ACC112 (cell line): ENCODE measurements around the gene HES7.

ENCODE experiments used
- H2AFZ ChIP-seq: fragments of 200-600 bp; sonication (generic); one replicate; pipeline ENCODE4 v1.6.0; 2017; ENCODE audit warnings: antibody characterized with exemption, low read length; ENCODE audit not compliant: unreplicated experiment
- H3K27ac ChIP-seq: fragments of 200-600 bp; sonication (generic); 2 replicates; pipeline ENCODE4 v1.5.1; 2014; ENCODE audit warnings: low read depth, mild to moderate bottlenecking, antibody characterized with exemption, low read length, moderate library complexity
- H3K27me3 ChIP-seq: fragments of 200-600 bp; sonication (generic); 2 replicates; pipeline ENCODE4 v1.6.1; 2014; ENCODE audit warnings: mild to moderate bottlenecking, antibody characterized with exemption, low read length, moderate library complexity, mixed read lengths; ENCODE audit not compliant: insufficient read depth
- H3K36me3 ChIP-seq: fragments of 200-600 bp; sonication (generic); 2 replicates; pipeline ENCODE4 v1.6.1; 2016; ENCODE audit warnings: mild to moderate bottlenecking, antibody characterized with exemption, low read length, moderate library complexity, mixed read lengths; ENCODE audit not compliant: insufficient read depth
- H3K4me1 ChIP-seq: fragments of 200-600 bp; sonication (generic); one replicate; pipeline ENCODE4 v1.6.1; 2016; ENCODE audit warnings: low read length, mixed read lengths; ENCODE audit not compliant: insufficient read depth, unreplicated experiment, control insufficient read depth
- H3K4me3 ChIP-seq: fragments of 200-600 bp; sonication (generic); 2 replicates; pipeline ENCODE4 v1.5.1; 2014; ENCODE audit warnings: mild to moderate bottlenecking, low read depth, low read length
- H3K79me2 ChIP-seq: fragments of 200-600 bp; sonication (generic); one replicate; pipeline ENCODE4 v1.6.0; 2016; ENCODE audit warnings: low read length; ENCODE audit not compliant: control insufficient read depth, unreplicated experiment, insufficient read depth

HES7 gene

DNA sequence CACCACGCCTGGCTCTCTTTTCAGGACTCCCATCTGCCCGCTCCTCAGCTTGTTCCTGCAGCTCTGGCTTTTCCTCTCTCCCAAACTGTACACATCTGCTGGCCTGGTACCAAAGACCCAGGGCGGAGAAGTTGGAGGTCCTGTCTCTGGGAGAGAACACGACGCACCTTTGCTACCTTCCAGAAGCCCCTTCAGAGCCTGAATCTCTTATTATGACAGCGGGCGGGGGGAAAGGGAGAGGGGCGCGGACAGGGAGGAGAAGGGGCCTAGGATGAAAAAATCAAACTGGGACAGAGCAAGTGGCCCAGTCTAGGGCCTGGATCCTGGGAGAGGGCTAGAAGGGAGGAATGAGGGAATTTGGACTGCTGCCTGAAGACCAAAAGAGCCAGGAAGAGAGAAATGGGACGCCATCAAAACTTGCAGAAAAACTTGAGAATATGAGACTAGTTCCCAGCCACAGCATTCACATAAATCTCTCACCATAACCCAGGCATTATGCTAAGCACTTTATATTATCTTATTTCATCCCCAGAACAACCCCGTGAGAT lies 30.8 kb upstream of the HES7 start:
- Histone ChIP-seq H3K27ac (peak overlapping the region; percentile 99), H3K27me3 (no peaks in the 10 kb centered on the region), H3K79me2 (peaks cover 54% of the 10 kb centered on the region), H2AFZ (no peak overlapping the region), H3K36me3 (peaks cover 14% of the 10 kb centered on the region; the same call in 1 of the 2 replicates), H3K4me1 (peaks cover 27% of the 10 kb centered on the region), H3K4me3 (peak overlapping the region; percentile 99)

DNA sequence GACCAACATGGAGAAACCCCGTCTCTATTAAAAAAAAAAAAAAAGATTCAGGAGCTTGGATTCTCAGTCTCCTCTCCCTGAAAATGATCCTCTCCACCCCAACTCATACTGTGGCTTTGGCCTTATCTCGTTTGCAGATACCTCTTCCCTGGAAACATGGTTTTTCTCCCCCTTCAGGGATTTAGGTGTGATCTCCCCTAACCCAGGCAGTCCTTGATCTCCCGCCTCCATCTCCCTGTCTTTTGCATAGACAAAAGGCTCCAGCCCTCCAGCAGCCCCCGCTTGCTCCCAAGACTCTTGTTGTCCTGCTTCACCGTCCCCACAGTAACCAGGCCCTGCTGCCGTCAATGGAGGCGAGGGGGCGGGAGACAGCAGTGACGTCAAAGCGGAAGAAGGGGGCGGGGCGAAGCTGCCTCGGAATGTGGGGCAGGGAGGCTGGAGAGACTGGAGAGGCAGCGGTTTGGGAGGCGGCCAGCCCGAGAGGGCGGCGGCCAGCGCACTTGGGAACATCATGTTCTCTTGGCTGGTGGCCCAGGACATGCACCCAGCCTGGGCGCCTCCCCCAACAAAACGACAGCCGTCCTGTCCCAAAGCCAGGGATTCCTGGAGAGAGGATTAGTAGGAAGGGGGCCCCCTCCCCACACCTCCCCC lies 30.2 kb upstream of the HES7 start:
- H3K27ac ChIP-seq, result peak overlapping the region; percentile 99
- peaks cover 57% of the 10 kb centered on the region for H3K79me2 ChIP-seq
- H3K4me1 ChIP-seq, result peaks cover 27% of the 10 kb centered on the region

DNA sequence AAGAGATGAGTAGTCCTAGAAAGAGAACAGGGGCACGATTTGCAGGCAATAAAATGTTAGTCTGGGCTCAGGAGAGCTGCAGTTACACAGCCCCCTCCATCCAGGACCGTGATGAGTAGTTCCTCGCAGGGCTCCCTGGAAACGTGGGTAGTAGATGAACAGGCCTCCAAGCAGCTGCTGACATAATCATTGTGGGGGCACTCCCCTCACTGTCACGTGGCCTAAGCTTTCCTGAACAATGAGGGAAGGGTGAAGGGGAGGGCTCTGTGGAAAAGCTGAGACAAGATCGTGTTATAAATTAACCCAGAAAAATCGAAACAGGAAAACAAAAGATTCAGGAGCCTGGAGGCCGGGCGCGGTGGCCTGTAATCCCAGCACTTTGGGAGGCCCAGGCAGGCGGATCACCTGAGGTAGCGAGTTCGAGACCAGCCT lies 29.6 kb upstream of the HES7 start:
- peak overlapping the region; percentile 89 for H3K4me3 ChIP-seq
- peaks cover 21% of the 10 kb centered on the region; the same call in 1 of the 2 replicates for H3K36me3 ChIP-seq
- no peaks in the 10 kb centered on the region for H3K27me3 ChIP-seq
- no peak overlapping the region for H2AFZ ChIP-seq
- peaks cover 57% of the 10 kb centered on the region for H3K79me2 ChIP-seq
- peak overlapping the region; percentile 99 for H3K27ac ChIP-seq
- H3K4me1 ChIP-seq, result peaks cover 27% of the 10 kb centered on the region

More for the DNA sequence above, 30.2 kb upstream of the HES7 start:
- Histone ChIP-seq H3K27me3 (no peaks in the 10 kb centered on the region), H3K36me3 (peaks cover 19% of the 10 kb centered on the region; the same call in 1 of the 2 replicates), H2AFZ (no peak overlapping the region), H3K4me3 (peak overlapping the region; percentile 99)

DNA sequence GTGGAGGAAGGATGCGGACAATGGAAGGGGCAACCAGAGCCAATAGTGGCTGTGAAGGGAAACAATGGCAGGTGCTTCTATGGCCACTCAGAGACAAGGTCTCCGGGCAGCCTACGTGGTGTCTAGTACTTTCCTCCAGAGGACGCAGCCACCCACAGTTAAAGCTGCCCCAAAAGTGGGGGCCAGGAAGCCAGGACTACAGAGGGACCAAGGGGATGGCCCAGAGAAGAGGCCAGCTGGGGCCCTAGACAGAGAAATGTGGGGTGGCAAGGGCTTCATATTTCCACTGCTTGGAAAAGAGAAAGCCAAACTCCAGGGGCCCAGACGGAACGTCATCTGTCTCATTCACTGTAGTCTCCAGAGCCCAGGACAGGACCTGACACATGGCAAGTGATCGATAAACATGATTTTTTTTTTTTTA lies 29.1 kb upstream of the HES7 start:
- Histone ChIP-seq H2AFZ (no peak overlapping the region), H3K27ac (peak overlapping the region; percentile 99), H3K27me3 (no peaks in the 10 kb centered on the region), H3K36me3 (peaks cover 26% of the 10 kb centered on the region; the same call in 1 of the 2 replicates), H3K4me1 (peaks cover 27% of the 10 kb centered on the region), H3K4me3 (peak overlapping the region; percentile 89), H3K79me2 (peaks cover 57% of the 10 kb centered on the region)

DNA sequence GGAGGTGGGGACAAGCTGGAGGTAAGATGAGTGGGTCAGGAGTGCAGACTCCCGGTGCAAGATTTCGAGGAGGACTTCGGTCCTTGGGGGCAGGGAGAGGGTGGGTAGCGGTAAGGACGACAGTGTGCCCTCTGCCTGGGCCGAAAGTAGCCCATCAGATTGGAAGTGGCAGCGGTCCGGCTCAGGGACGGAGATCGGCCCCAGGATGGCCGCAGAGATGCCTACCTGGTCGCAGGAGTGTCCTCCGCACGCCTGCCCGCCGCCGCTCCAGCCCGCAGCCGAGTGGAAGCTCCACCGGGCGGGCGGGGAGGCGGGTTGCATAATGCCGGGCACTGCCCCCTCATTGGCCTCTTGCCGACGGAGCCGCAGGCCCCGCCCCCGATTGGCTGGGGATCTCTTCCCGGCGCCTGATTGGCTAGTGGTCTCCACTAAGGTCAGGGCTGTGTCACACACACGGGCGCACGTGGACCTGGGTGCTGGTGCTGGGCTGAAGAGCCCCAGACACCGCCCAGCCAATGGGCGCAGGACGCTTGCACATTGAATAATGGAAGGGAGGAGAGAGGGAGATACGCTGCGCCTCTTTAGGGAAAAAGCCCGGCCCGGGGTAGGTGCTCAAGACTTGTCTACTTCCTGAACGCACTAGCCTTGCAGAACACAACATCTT lies 28.3 kb upstream of the HES7 start, which contains the start of gene PER1:
TSS of gene PER1 (minus strand) at position 293 of the 664 bp plus-strand sequence. CDS start 1,698 bp downstream, outside the sequence.
- peak within 1 kb of the TSS; percentile 89 for H3K4me3 ChIP-seq
- peak within 1 kb of the TSS; percentile 99 for H3K27ac ChIP-seq
- H2AFZ ChIP-seq, result no peak within 1 kb of the TSS
- H3K36me3 ChIP-seq, result peaks cover 32% of the 10 kb centered on the region; the same call in 1 of the 2 replicates
- H3K27me3 ChIP-seq, result no peaks in the 10 kb centered on the region
- peaks cover 27% of the 10 kb centered on the region for H3K4me1 ChIP-seq
- peaks cover 57% of the 10 kb centered on the region for H3K79me2 ChIP-seq

DNA sequence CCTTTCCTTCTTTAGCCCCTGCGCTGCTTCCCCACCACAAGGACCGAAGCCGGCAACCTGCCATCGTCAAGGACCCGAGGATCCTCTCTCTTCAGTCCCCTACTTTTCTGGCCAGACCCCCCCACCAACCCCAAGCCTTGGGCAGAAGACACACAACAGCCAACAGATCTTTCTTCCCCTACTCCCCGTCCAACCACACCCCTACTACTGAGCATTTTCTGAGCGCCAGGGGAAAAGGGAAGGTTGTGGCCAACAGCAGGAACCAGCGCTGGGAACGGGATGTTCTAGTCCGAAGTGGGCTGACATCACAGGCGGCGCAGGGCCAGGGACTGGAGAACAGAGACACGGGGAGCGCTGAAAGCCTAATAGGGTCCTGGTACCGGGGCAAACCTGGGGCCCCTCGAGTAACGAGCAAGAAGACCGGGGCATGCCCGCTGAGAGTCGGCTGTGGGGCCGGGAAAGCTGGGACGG lies 27.8 kb upstream of the HES7 start:
- H3K36me3 ChIP-seq, result peaks cover 37% of the 10 kb centered on the region; the same call in 1 of the 2 replicates
- peaks cover 57% of the 10 kb centered on the region for H3K79me2 ChIP-seq
- H3K27ac ChIP-seq, result peak overlapping the region; percentile 99
- peaks cover 22% of the 10 kb centered on the region for H3K4me1 ChIP-seq
- no peaks in the 10 kb centered on the region for H3K27me3 ChIP-seq
- H2AFZ ChIP-seq, result no peak overlapping the region
- H3K4me3 ChIP-seq, result peak overlapping the region; percentile 89

DNA sequence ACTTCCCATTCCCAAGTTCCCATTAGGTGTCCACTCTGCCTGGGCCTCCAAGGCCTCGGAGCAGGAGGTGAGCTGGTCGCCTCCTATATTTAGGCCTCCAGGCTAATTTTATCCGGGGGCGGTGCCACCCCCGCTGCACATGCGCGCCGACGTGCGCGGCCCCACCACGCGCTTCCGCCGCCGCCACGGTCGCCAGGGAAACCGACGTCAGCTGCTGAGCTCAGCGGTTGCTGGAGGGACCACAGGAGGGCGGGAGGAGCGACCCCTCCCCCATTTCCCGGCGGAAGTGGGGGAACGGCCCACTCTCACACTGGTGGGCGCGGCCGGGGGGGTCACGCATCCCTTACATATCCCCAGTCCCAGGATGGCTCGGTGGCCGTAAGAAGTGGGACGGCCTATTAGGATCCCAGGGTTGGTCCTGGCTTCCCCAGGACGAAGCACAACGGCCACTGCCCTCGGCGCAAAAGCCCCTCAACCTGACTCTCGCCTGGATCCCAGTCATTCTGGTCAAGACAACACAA lies 27.3 kb upstream of the HES7 start:
- H2AFZ ChIP-seq, result no peak overlapping the region
- no peaks in the 10 kb centered on the region for H3K27me3 ChIP-seq
- H3K36me3 ChIP-seq, result peaks cover 42% of the 10 kb centered on the region; the same call in 1 of the 2 replicates
- peaks cover 57% of the 10 kb centered on the region for H3K79me2 ChIP-seq
- H3K4me3 ChIP-seq, result peak overlapping the region; percentile 89
- peaks cover 22% of the 10 kb centered on the region for H3K4me1 ChIP-seq
- H3K27ac ChIP-seq, result peak overlapping the region; percentile 99

DNA sequence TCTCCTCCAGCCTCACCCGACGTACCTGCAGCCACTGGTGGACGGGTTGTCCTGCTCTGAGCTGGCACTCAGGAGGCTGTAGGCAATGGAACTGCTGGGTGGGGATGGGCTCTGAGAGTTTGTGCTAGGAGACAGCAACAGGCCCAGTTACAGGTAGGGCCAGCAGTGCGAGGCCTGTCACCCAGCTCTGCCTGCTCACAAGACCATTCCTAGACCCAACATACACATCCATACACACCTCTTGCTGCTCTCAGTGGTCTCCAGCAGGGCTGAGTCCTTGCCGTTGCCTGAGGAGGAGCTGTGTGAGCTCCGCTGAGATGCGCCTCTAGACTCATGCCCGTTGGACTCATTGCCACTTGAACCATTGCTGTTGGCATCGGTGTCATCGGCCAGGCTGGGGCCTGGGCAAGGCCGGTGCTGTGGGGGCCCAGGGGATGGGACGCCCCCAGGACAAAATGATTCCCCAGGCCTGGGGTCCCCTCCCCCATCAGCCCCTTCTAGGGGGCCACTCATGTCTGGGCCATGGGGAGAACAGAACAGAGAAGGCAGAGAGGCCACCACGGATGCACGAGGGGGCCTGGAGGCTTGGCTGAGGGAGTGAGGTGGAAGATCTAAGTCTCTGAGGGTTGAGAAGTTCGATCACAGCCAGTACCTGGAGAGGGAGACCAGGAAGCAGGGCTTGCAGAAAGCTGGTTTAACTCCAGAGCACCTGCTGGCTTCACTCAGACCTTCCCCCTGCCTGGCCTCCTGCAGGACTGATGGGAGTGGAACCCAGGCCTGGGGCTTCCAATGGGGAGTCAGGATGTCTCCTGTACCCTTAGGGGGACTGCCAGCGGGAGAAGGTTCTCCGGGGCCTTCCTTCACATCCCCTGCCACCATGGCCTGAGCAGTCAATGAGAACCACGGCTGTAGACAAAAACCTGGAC lies 26.6 kb upstream of the HES7 start:
- Histone ChIP-seq H3K27ac (peak overlapping the region; percentile 99), H3K36me3 (peaks cover 49% of the 10 kb centered on the region; the same call in 1 of the 2 replicates), H3K27me3 (no peaks in the 10 kb centered on the region)

DNA sequence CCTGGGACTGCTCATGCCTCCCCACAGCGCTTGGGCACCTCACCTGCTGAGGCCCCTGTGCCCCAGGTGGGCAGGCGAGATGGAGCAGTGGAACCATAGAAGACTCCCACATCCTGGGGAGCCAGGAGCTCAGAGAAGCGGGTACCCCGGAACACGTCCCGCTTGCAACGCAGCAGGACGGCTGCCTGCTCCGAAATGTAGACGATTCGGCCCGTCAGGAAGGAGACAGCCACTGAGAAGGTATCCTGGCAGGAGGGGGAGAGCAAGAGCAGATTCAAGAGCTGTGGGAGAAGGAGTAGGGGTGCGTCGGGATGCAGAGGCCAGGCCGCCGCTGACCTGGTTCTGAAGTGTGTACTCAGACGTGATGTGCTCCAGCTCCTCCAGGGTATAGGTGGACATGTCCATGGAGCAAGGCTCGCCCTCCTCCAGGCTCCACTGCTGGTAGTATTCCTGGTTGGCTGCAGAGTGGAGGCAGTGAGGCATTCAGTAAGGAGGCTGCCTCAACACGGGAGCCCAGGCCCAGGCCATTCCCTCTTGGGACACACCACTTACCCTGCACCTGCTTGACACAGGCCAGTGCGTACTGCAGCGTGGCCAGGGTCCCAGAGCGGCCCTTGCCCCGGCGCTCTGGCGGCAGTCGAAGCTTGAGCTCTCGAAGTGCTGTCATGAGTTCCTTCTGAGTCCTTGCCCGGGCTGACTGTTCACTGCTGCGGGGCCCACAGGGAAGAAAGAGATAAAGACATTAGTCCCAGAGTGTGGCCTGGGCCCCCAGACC lies 25.7 kb upstream of the HES7 start:
- H3K27ac ChIP-seq, result no peak overlapping the region
- H2AFZ ChIP-seq, result no peak overlapping the region
- H3K36me3 ChIP-seq, result peaks cover 51% of the 10 kb centered on the region; the same call in 1 of the 2 replicates
- H3K4me3 ChIP-seq, result no peak overlapping the region
- H3K4me1 ChIP-seq, result peaks cover 22% of the 10 kb centered on the region
- peaks cover 42% of the 10 kb centered on the region for H3K79me2 ChIP-seq
- H3K27me3 ChIP-seq, result no peaks in the 10 kb centered on the region

More for the DNA sequence above, 26.6 kb upstream of the HES7 start:
- H3K4me3 ChIP-seq, result peak overlapping the region; percentile 89
- no peak overlapping the region for H2AFZ ChIP-seq
- peaks cover 22% of the 10 kb centered on the region for H3K4me1 ChIP-seq
- H3K79me2 ChIP-seq, result peaks cover 50% of the 10 kb centered on the region
